ENCODE results near the gene JARID2. TPM values are rescaled to one million over a fixed set of nuclear protein-coding genes. Genes with fewer than 3 reads are reported as not detected.

The JARID2 gene
- total RNA-seq, 1 experiment from 2014 or later: 23.6 TPM

DNA sequence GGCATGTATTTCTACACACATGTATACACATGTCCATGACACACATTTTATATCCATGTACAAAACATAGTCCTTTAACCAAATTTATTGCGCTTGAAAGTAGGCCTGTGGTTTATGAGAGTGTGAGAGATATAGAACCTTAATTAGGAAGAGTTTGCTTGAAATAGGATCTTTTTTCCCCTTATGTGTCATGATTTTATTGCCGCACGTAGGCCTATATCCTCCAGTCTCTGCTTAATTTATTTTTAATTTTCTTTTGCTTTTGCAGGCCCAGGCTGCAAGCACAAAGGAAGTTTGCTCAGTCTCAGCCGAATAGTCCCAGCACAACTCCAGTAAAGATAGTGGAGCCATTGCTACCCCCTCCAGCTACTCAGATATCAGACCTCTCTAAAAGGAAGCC is 205.9 kb downstream of the JARID2 start:
- POLR2A ChIA-PET: no interaction called here
- ATAC-seq (no peak), DNase-seq (ENCODE audit: low read depth, low spot score) (no peak)
- TF ChIP-seq ZFX (IDR thresholded peaks at IDR 0.05): no peak
- TF ChIP-seq, protein P1, sequence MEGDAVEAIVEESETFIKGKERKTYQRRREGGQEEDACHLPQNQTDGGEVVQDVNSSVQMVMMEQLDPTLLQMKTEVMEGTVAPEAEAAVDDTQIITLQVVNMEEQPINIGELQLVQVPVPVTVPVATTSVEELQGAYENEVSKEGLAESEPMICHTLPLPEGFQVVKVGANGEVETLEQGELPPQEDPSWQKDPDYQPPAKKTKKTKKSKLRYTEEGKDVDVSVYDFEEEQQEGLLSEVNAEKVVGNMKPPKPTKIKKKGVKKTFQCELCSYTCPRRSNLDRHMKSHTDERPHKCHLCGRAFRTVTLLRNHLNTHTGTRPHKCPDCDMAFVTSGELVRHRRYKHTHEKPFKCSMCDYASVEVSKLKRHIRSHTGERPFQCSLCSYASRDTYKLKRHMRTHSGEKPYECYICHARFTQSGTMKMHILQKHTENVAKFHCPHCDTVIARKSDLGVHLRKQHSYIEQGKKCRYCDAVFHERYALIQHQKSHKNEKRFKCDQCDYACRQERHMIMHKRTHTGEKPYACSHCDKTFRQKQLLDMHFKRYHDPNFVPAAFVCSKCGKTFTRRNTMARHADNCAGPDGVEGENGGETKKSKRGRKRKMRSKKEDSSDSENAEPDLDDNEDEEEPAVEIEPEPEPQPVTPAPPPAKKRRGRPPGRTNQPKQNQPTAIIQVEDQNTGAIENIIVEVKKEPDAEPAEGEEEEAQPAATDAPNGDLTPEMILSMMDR (IDR thresholded peaks at IDR 0.05 in 2 of 3, conservative IDR thresholded peaks at IDR 0.05 in 1 of 3; ENCODE audit: borderline replicate concordance in 1 of 3, insufficient read depth in 1 of 3, low read depth in 2 of 3, low read length in 2 of 3): no peak
- TF ChIP-seq POLR2AphosphoS5 (IDR thresholded peaks at IDR 0.05; ENCODE audit: low read depth, low read length): no peak
- TF ChIP-seq FOSL1 (IDR thresholded peaks at IDR 0.05; ENCODE audit: low read depth): no peak
- no peak for TF ChIP-seq ATF3 (IDR thresholded peaks at IDR 0.05)
- TF ChIP-seq YY1 (IDR thresholded peaks at IDR 0.05; ENCODE audit: extremely low read depth, insufficient replicate concordance, low read depth, low read length): no peak
- no peak for TF ChIP-seq EZH2 (IDR thresholded peaks at IDR 0.05)
- no peak for TF ChIP-seq SRF (IDR thresholded peaks at IDR 0.05; ENCODE audit: low read depth)
- Histone ChIP-seq H3K27me3 (ENCODE audit: insufficient read depth, low read length) (no peaks in the 10 kb centered on the region), H4K20me1 (ENCODE audit: insufficient read depth) (0 out of 2 replicates have a peak, but pooled peaks cover 3% of the 10 kb centered on the region), H3K36me3 (ENCODE audit: control insufficient read depth in 1 of 2, insufficient read depth in 2 of 2, low read length in 2 of 2) (no peaks in the 10 kb centered on the region), H3K4me3 (replicated peaks in 1 of 2; ENCODE audit: low read depth in 1 of 2, low read length in 2 of 2) (no peak overlapping the region), H3K9ac (ENCODE audit: low read length) (no peak overlapping the region), H2AFZ (ENCODE audit: low read depth, low read length, poor library complexity, severe bottlenecking) (no peak overlapping the region), H3K9me3 (ENCODE audit: control insufficient read depth in 1 of 2, insufficient read depth in 1 of 2, low read depth in 1 of 2, low read length in 2 of 2) (no peaks in the 10 kb centered on the region), H3K4me2 (ENCODE audit: low read length) (no peak overlapping the region), H3K27ac (ENCODE audit: low read depth, low read length) (no peak overlapping the region), H3K79me2 (ENCODE audit: insufficient read depth, low read length) (peaks cover 30% of the 10 kb centered on the region), H3K4me1 (ENCODE audit: control insufficient read depth in 1 of 2, insufficient read depth in 2 of 2, low read length in 2 of 2) (peaks cover 16 to 28% of the 10 kb centered on the region in 2 experiments), H3K9me2 (ENCODE audit: insufficient read depth) (no peaks in the 10 kb centered on the region)
- CTCF ChIA-PET: no interaction called here
- BruUV-seq (replicated peaks): no TSS peak
- RAD21 ChIA-PET (ENCODE audit: low non-redundant PET in 1 of 2, low total read pairs in 2 of 2, uncharacterized antibody in 2 of 2, unreplicated experiment in 2 of 2): no interaction called here
- intact Hi-C loops (cut with micrococcal nuclease): loop anchor here (5.0 kb wide), 1 partner anchor 204 kb away; the partner anchor contains the start of gene JARID2
